Activated CD4-positive, alpha-beta T cell treated with anti-CD3 and anti-CD28 coated beads, Interleukin-2, amount 50 U/mL, for 4 hours (primary cell): Measurements from ENCODE around the gene PLIN1.

ENCODE experiments used
- DNase-seq, 2 experiments: peaks; one replicate each; pipeline ENCODE4 v3.0.0-alpha.2; 2020

PLIN1 gene

GRCh38 chr15:89671687-89672086 lies 7.5 kb downstream of the PLIN1 start:
- DNase-seq = no peak

GRCh38 chr15:89670971-89671560 lies 8.1 kb downstream of the PLIN1 start:
- no peak for DNase-seq

- no peak for DNase-seq
Measured at GRCh38 chr15:89669941-89670340, 9.2 kb downstream of the PLIN1 start.

- no peak for DNase-seq
Measured at GRCh38 chr15:89669309-89669865, 9.8 kb downstream of the PLIN1 start.

- no peak for DNase-seq
Measured at GRCh38 chr15:89668171-89668570, 11.0 kb downstream of the PLIN1 start.

GRCh38 chr15:89667706-89667960 lies 11.5 kb downstream of the PLIN1 start:
- DNase-seq = no peak

- no peak for DNase-seq
Measured at GRCh38 chr15:89666858-89667705, 12.1 kb downstream of the PLIN1 start.

- DNase-seq = no peak
Measured at GRCh38 chr15:89666184-89666857, 12.8 kb downstream of the PLIN1 start.

GRCh38 chr15:89665449-89666181 lies 13.6 kb downstream of the PLIN1 start:
- no peak for DNase-seq

- no peak for DNase-seq
Measured at GRCh38 chr15:89664441-89665350, 14.5 kb downstream of the PLIN1 start.

GRCh38 chr15:89662893-89663626 lies 16.1 kb downstream of the PLIN1 start:
- no peak for DNase-seq

GRCh38 chr15:89660556-89660955 lies 18.6 kb downstream of the PLIN1 start:
- DNase-seq = no peak

- DNase-seq = no peak
Measured at GRCh38 chr15:89659295-89659694, 19.9 kb downstream of the PLIN1 start.

GRCh38 chr15:89657686-89658200 lies 21.4 kb downstream of the PLIN1 start:
- DNase-seq = no peak

GRCh38 chr15:89656116-89656815 lies 22.9 kb downstream of the PLIN1 start:
- DNase-seq = no peak

- DNase-seq = no peak
Measured at GRCh38 chr15:89654847-89655805, 24.0 kb downstream of the PLIN1 start, which contains the start of gene KIF7. Gene KIF7 (minus strand): TSS chr15:89655467. CDS start chr15:89652930, 2,537 bp downstream.

GRCh38 chr15:89654301-89654761 lies 24.8 kb downstream of the PLIN1 start:
- DNase-seq = no peak

GRCh38 chr15:89653578-89653977 lies 25.6 kb downstream of the PLIN1 start:
- DNase-seq = no peak

GRCh38 chr15:89652666-89653065 lies 26.5 kb downstream of the PLIN1 start:
- no peak for DNase-seq
